ACHN (cell line): ENCODE data around the gene EHHADH.
"Not testable (repeated sequence)": the region's sequence is repeated elsewhere in the genome, so short reads cannot be mapped to it uniquely, and the experiment has no call there.

Experiments used
- DNase-seq: peaks from one replicate; pipeline ENCODE4 v3.0.0-alpha.2; 2015
- in situ Hi-C: cut with HindIII; loops from 2 replicates; pipeline ENCODE4 v1.10.0; 2017; ENCODE audit warnings: low sequenced_read_pairs, low pct_ligation_motif_present, low pct_unique_long_range_greater_than_20kb

EHHADH gene

GRCh38 chr3:185253645-185254410, at the start of gene EHHADH:
Gene EHHADH (minus strand): TSS chr3:185254049. CDS start chr3:185254022, 27 bp downstream.
- in situ Hi-C loops = no loop called here
- peak; percentile 78 for DNase-seq

- DNase-seq, in situ Hi-C loops: not testable (repeated sequence)
These were observed 46.1 kb upstream of the EHHADH start for GRCh38 chr3:185299918-185300426.

DNA sequence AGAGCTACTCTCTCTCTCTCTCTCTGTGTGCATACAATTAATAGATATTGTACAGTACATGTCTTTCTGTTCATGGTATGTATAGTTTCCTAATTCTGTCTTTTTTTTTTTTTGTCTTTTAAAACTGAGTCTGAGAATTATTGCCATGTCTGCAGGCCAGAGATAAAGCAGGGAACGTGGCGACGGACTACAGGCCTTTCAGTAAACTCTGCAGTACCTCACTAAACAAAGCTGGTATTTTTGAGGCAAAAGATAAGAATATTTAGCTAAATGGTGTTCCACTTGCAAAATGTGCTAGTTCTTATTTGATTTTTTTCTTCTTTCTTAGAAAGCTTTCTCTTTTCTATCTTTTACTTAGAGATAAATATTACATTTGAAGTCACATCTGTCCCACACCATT, 44.0 kb upstream of the EHHADH start:
- no peak for DNase-seq
- in situ Hi-C loops = no loop called here

- DNase-seq = no peak
- in situ Hi-C loops = no loop called here
These were observed 38.4 kb upstream of the EHHADH start for GRCh38 chr3:185292238-185292637.

DNA sequence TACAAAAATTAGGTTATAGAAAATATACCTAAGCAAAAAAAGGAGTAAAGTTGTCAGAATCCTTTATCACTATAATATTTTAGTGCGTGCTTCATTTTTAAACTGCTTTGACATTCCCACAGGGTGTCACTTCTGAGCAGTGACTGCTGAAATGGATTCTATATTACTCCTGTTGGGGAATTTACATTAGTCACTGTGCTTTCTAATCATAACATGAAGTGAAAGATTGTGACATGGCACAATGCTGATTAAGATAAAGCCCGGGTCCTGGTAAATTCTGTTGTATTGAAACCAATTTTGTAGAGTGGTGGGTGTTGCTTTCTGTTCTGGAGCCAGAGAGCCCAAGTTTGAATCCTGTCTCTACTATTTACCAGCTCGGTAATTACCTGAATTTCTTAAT, 36.4 kb upstream of the EHHADH start:
- no peak for DNase-seq
- in situ Hi-C loops = no loop called here

GRCh38 chr3:185283374-185283935, 29.6 kb upstream of the EHHADH start:
- peak; percentile 16 for DNase-seq
- in situ Hi-C loops = no loop called here

DNA sequence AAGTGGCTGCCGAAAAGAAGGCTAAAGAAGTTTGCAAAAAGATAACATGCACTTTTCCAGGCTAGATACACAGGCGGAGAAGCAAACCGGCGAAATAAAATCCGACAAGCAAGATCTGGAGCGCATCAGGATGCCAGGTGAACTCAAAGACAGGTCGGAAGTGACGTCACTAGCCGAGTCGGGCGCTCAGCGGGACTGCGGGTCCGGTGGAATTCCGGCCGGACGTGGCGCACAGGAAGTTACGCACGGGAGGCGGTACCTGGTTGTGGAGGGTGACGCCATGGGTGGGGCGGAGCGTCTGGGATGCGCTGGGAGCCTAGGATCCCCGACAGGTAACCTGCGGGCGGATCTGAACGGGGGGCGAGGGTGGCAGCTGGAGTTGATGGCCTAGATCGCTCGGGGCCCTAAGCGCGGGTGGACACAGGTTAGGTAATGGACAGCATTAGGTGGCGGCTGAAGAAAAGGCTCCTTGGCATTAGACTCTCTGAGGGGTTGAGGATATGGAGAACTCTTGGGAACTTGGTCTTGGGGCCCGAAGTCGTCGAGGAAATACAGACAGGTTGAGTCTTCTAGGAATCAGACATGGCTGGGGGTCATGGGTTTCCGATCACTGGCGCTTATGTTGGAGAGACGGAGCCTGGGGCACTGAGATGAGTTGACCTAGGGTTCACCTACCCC, 29.0 kb upstream of the EHHADH start:
- DNase-seq = peak; percentile 93
- in situ Hi-C loops = no loop called here

- DNase-seq = peak; percentile 69
- in situ Hi-C loops = no loop called here
These were observed 26.9 kb upstream of the EHHADH start for GRCh38 chr3:185280572-185281365.

GRCh38 chr3:185279587-185280138, 25.8 kb upstream of the EHHADH start:
- in situ Hi-C loops = no loop called here
- no peak for DNase-seq

DNA sequence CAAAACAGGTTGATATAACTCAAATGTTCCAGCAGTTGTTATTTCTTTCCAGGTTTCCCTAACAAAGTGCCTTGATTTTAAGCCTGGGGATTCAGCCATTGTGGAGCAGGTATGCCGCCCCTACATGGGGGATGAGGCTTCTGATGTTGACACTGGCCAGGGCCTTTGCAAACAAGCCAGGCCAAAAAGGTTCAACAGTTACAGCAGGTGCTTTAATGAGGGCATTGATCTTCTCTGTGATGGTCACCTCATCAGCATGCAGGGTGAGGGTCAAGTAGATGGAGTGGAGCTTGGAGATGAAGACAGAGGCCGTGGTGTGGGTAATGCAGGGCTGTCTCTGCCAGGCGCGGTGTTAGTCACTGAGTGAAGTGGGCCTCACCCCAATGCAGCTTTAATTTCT, 22.6 kb upstream of the EHHADH start:
- in situ Hi-C loops = no loop called here
- DNase-seq = no peak

GRCh38 chr3:185272033-185272432, 18.2 kb upstream of the EHHADH start:
- DNase-seq = no peak
- in situ Hi-C loops = no loop called here

DNA sequence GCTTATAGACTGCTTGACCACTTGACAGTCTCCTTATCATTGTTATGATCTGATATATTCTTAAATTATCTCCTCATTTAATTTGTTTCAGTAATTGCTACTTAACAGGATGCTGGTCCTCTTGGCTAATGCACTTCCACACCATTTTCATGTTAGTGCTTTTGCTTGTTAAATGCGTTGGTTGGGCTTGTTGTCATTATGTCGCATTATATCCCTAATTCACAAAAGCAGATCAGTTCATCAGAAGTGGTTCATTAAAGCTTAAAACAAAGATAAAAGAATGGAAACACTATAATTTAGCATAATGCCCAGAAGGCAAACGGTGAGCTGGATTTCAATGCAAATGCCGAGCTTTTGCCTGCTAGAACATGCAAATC, 17.1 kb upstream of the EHHADH start:
- in situ Hi-C loops = no loop called here
- no peak for DNase-seq

GRCh38 chr3:185270262-185270955, 16.6 kb upstream of the EHHADH start:
- in situ Hi-C loops = no loop called here
- DNase-seq = peak; percentile 39

DNA sequence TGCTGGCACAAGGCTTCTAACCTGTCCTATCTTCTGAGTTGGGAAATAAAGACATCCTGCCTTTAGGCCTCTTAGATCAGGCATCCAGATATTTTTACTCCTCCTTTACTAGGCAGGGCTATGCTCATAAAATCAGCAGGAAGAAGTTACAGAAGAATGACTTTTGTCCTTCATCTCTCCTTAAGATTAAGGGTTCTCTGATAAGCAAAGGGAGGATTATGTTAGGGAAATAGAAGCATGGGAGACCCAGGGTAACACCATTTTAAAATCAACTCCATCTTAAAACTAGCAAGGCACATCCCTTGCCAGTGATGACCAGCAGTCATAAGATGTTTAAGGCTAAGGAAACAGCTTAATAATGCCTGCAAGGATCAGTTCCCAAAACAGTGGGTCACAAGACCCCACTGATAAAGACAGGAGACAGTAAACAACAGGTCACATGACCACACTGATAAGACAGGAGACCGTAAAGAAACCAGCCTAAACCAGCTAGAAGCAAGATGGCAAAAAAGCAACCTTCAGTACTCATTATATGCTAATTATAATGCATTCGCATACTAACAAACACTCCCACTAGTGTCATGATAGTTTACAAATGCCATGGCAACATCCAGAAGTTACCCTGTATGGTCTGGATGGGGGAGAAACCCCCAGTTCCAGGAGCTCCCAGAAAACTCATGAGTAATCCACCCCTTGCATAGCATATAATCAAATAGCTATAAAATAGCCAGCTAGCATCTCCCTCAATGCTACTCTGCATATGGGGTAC, 14.5 kb upstream of the EHHADH start:
- in situ Hi-C loops = no loop called here
- DNase-seq = no peak

GRCh38 chr3:185267193-185267592, 13.3 kb upstream of the EHHADH start:
- in situ Hi-C loops = no loop called here
- no peak for DNase-seq

- no peak for DNase-seq
- in situ Hi-C loops = no loop called here
These were observed 11.2 kb upstream of the EHHADH start for GRCh38 chr3:185264849-185265553.

DNA sequence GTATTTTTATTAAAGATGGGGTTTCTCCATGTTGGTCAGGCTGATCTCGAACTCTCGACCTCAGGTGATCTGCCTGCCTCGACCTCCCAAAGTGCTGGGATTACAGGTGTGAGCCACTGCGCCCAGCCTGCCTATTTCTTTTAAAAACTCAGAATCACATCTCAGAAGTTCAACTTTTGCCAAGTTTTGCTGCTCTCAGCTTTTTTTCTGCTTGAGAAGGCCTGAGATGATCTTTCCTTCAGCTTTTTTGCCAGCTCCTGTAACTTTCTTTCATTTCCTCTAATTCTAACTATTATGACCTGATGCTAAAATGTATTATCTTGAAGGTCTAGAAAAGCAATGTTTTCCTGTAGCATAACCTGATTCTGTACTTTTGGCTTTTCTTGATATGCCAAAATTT, 9.6 kb upstream of the EHHADH start:
- no peak for DNase-seq
- in situ Hi-C loops = no loop called here
